MCF 10A (cell line): ENCODE measurements around the gene TMEM116. TPM values are rescaled to one million over a fixed set of nuclear protein-coding genes. Genes with fewer than 3 reads are reported as not detected.
"Not testable (repeated sequence)": the region's sequence is repeated elsewhere in the genome, so short reads cannot be mapped to it uniquely, and the experiment has no call there.

ENCODE experiments used
- BruUV-seq: library from RNA; stranded (reverse); fragments of 400-500 nt; replicated peaks from 2 replicates; lab custom pipeline; 2021; lab: Mats Ljungman, UMichigan
- CTCF ChIA-PET: fragments of 300-600 bp; sonication (Branson Sonifier 250); formaldehyde crosslinking; extraction: SDS; loops from one replicate; lab custom pipeline; 2021; ENCODE audit warnings: antibody characterized with exemption, inconsistent platforms; lab: Yijun Ruan, JAX
- POLR2A ChIA-PET: fragments of 300-600, 350-650 bp; sonication (Branson Sonifier 250); formaldehyde crosslinking; extraction: SDS; loops from one replicate; lab custom pipeline; 2020; ENCODE audit warnings: antibody characterized with exemption, inconsistent platforms; lab: Yijun Ruan, JAX
- DNase-seq: peaks from one replicate; pipeline ENCODE4 v3.0.0-alpha.2; 2018; ENCODE audit not compliant: unreplicated experiment
- H3K27ac Mint-ChIP-seq: one replicate; pipeline ENCODE4 v1.8.0; 2022; ENCODE audit warnings: mild to moderate bottlenecking, low read depth, mixed read lengths; ENCODE audit not compliant: unreplicated experiment
- H3K27me3 Mint-ChIP-seq: one replicate; pipeline ENCODE4 v1.8.0; 2022; ENCODE audit warnings: mixed read lengths; ENCODE audit not compliant: insufficient read depth, unreplicated experiment
- H3K36me3 Mint-ChIP-seq: one replicate; pipeline ENCODE4 v1.8.0; 2022; ENCODE audit warnings: mild to moderate bottlenecking, moderate library complexity, mixed read lengths; ENCODE audit not compliant: insufficient read depth, unreplicated experiment
- H3K4me1 Mint-ChIP-seq: one replicate; pipeline ENCODE4 v1.8.0; 2022; ENCODE audit warnings: mixed read lengths; ENCODE audit not compliant: insufficient read depth, unreplicated experiment
- H3K4me3 Mint-ChIP-seq: one replicate; pipeline ENCODE4 v1.8.0; 2022; ENCODE audit warnings: mild to moderate bottlenecking, moderate library complexity, mixed read lengths; ENCODE audit not compliant: unreplicated experiment
- H3K9me3 Mint-ChIP-seq: one replicate; pipeline ENCODE4 v1.8.0; 2022; ENCODE audit warnings: mixed read lengths; ENCODE audit not compliant: unreplicated experiment
- intact Hi-C: fragments of 100-400 bp; cut with micrococcal nuclease; formaldehyde crosslinking; loops from 2 replicates; pipeline ENCODE4 v1.14.1; 2022
- total RNA-seq: library from RNA; stranded (reverse); gene quantifications from 2 replicates; pipeline ENCODE4 v1.2.3, GENCODE V29; 2022
- TF ChIP-seq, protein P1 (sequence below): fragments of 200-600 bp; IDR thresholded peaks from one replicate; pipeline ENCODE4 v1.8.0; 2022; ENCODE audit warnings: antibody characterized with exemption, mild to moderate bottlenecking; ENCODE audit not compliant: unreplicated experiment

The TMEM116 gene
- total RNA-seq, 1 experiment from 2014 or later, result 15.2 TPM

DNA sequence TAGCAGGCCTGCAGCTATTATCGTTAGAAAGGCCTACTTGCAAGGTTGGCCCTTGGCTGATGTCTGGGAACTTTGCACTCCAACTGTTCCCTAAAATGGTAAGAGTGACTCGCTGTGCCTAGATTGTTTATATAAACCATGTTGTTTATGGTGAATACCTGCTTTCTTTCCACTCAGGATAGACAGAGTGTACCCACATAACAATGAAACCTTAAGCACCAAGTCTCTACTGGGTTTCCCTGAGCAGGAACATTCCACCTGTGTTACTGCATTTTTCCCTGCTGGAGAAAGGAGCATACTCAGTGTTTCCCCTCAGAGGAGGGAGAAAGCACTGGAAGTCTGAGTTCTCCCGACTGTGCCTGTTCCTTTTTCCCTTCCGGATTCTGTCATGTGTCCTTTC is 33.0 kb upstream of the TMEM116 start:
- intact Hi-C loops, result no loop called here
- peaks cover 93% of the 10 kb centered on the region for H3K36me3 Mint-ChIP-seq
- ChIA-PET POLR2A (interaction anchor here (0.7 kb wide), 1 partner anchor 10 kb away, joined by 6 read pairs; no protein-coding TSS in a partner anchor), CTCF (interaction anchor here (0.7 kb wide), 1 partner anchor 254 kb away, joined by 3 read pairs; no protein-coding TSS in a partner anchor)
- H3K27me3 Mint-ChIP-seq, result no peaks in the 10 kb centered on the region
- TF ChIP-seq, protein P1, sequence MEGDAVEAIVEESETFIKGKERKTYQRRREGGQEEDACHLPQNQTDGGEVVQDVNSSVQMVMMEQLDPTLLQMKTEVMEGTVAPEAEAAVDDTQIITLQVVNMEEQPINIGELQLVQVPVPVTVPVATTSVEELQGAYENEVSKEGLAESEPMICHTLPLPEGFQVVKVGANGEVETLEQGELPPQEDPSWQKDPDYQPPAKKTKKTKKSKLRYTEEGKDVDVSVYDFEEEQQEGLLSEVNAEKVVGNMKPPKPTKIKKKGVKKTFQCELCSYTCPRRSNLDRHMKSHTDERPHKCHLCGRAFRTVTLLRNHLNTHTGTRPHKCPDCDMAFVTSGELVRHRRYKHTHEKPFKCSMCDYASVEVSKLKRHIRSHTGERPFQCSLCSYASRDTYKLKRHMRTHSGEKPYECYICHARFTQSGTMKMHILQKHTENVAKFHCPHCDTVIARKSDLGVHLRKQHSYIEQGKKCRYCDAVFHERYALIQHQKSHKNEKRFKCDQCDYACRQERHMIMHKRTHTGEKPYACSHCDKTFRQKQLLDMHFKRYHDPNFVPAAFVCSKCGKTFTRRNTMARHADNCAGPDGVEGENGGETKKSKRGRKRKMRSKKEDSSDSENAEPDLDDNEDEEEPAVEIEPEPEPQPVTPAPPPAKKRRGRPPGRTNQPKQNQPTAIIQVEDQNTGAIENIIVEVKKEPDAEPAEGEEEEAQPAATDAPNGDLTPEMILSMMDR, result no peak
- peak overlapping the region; percentile 80 for H3K27ac Mint-ChIP-seq
- H3K9me3 Mint-ChIP-seq, result no peaks in the 10 kb centered on the region
- H3K4me1 Mint-ChIP-seq, result no peaks in the 10 kb centered on the region
- no peak overlapping the region for H3K4me3 Mint-ChIP-seq
- DNase-seq, result peak; percentile 4
- no TSS peak for BruUV-seq

DNA sequence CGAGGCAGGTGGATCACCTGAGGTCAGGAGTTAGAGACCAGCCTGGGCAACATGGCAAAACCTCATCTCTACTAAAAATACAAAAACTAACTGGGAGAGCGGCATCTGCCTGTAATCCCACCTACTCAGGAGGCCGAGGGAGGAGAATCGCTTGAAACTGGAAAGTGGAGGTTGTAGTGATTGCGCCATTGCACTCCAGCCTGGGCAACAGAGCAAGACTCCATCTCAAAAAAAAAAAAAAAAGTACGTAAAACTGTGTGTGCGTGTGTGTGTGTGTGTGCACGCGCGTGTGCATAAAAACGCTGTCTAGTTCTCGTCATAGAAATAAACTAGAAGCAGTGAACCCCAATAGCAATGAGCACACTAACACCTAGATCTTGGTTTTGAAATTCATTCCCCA is 23.6 kb upstream of the TMEM116 start:
- BruUV-seq, H3K4me1 Mint-ChIP-seq, H3K4me3 Mint-ChIP-seq, DNase-seq, H3K27me3 Mint-ChIP-seq, CTCF ChIA-PET, H3K9me3 Mint-ChIP-seq, intact Hi-C loops, H3K27ac Mint-ChIP-seq: not testable (repeated sequence)
- peaks cover 97% of the 10 kb centered on the region for H3K36me3 Mint-ChIP-seq
- POLR2A ChIA-PET, result interaction anchor here (1.0 to 1.5 kb wide), 2 partner anchors 14 to 23 kb away, joined by 5 to 8 read pairs; partner anchors contain the start of genes ERP29 and TMEM116

DNA sequence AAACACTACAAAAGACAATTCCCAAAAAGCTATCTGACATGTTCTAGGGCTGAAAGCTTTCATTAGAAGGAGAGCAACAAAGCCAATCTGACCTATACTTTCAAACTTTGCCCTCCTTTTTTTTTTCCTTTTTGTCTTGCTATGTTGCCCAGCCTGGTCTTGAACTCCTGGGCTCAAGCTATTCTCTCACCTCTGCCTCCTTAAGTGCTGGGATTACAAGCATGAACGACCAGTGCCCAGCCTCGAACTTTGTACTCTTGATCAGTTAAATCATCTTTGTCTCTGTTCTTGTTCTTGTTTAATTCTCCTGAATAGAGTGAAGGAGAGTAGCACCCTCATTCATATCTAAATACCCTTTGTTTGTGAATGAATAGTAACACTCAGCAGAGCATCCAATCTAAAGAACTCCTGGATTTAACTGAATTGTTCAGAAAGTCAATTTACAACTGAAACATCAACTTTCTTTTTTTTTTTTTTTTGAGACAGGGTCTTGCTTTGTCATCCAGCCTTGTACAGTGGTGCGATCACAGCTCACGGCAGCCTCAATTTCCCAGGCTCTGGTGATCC is 22.3 kb upstream of the TMEM116 start:
- intact Hi-C loops, result no loop called here

DNA sequence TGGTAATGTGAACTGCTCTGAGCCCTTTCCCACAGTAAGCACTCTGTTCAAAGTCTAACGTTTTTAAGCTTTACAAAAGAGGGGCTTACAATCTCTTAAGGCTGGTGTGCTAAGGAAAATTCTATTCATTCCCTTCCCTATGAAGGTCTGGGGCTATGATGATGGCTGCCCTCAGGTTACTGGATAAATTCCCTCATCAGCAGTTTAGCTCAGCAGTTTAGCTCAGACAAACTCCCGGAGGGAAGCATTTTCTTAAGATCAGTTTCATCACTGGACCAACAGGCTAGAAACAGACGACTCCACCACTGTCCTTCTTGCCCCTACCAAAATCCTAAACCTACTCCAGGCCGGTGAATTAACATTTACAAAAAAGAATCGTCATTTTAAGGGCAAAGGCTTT is 19.3 kb upstream of the TMEM116 start:
- peak overlapping the region; percentile 62 for H3K27ac Mint-ChIP-seq
- H3K36me3 Mint-ChIP-seq, result peaks cover 96% of the 10 kb centered on the region
- POLR2A ChIA-PET, result interaction anchor here (0.8 to 1.3 kb wide), 2 partner anchors 9 to 74 kb away, joined by 3 read pairs; no protein-coding TSS in a partner anchor

More for the DNA sequence above, 22.3 kb upstream of the TMEM116 start:
- H3K36me3 Mint-ChIP-seq, result peaks cover 100% of the 10 kb centered on the region
- POLR2A ChIA-PET, result interaction anchor here (0.8 kb wide), 1 partner anchor 10 kb away, joined by 6 read pairs; no protein-coding TSS in a partner anchor
- TF ChIP-seq, protein P1, result no peak
- CTCF ChIA-PET, result interaction anchor here (0.6 to 1.9 kb wide), 3 partner anchors 18 to 347 kb away, joined by 3 to 6 read pairs (median 3); no protein-coding TSS in a partner anchor
- BruUV-seq, result no TSS peak
- no peaks in the 10 kb centered on the region for H3K27me3 Mint-ChIP-seq
- no peaks in the 10 kb centered on the region for H3K4me1 Mint-ChIP-seq
- DNase-seq, result no peak
- H3K9me3 Mint-ChIP-seq, result no peaks in the 10 kb centered on the region
- no peak overlapping the region for H3K4me3 Mint-ChIP-seq
- H3K27ac Mint-ChIP-seq, result no peak overlapping the region

More for the DNA sequence above, 19.3 kb upstream of the TMEM116 start:
- no TSS peak for BruUV-seq
- Mint-ChIP-seq H3K9me3 (no peaks in the 10 kb centered on the region), H3K27me3 (no peaks in the 10 kb centered on the region), H3K4me3 (no peak overlapping the region), H3K4me1 (no peaks in the 10 kb centered on the region)
- CTCF ChIA-PET, result interaction anchor here (0.8 kb wide), 1 partner anchor 92 kb away, joined by 3 read pairs; no protein-coding TSS in a partner anchor
- no peak for DNase-seq
- intact Hi-C loops, result no loop called here
- TF ChIP-seq, protein P1, result no peak
